GM23338 (cell line): Measurements from ENCODE around the gene CSRNP3. TPM values are rescaled to one million over a fixed set of nuclear protein-coding genes. Genes with fewer than 3 reads are reported as not detected.

Experiments used
- ATAC-seq: fragments of 200-7000 bp; cut with Tn5 transposase; 3 replicates; pipeline ENCODE4 v1.9.1; 2020
- DNase-seq: peaks from one replicate; pipeline ENCODE4 v3.0.0-alpha.2; 2015; ENCODE audit warnings: low spot score
- H2AFZ ChIP-seq: fragments of 200-600 bp; sonication (generic); 2 replicates; pipeline ENCODE4 v1.8.0; 2016; ENCODE audit warnings: antibody characterized with exemption, mild to moderate bottlenecking, moderate library complexity
- H3F3A ChIP-seq: fragments of 200-600 bp; sonication (generic); replicated peaks from 2 replicates; pipeline ENCODE4 v1.8.0; 2017; ENCODE audit warnings: antibody characterized with exemption, mixed run types, low read depth
- H3K27ac ChIP-seq: fragments of 200-600 bp; sonication (generic); 2 replicates; pipeline ENCODE4 v1.6.1; 2016; ENCODE audit warnings: low read depth
- H3K27me3 ChIP-seq: fragments of 200-600 bp; sonication (generic); 2 replicates; pipeline ENCODE4 v1.8.0; 2016; ENCODE audit warnings: mild to moderate bottlenecking, mixed run types, moderate library complexity; ENCODE audit not compliant: insufficient read depth
- H3K36me3 ChIP-seq: fragments of 200-600 bp; sonication (generic); 2 replicates; pipeline ENCODE4 v1.8.0; 2016; ENCODE audit warnings: mild to moderate bottlenecking; ENCODE audit not compliant: insufficient read depth
- H3K4me1 ChIP-seq: fragments of 200-600 bp; sonication (generic); 2 replicates; pipeline ENCODE4 v1.8.0; 2016; ENCODE audit warnings: mild to moderate bottlenecking, moderate library complexity; ENCODE audit not compliant: insufficient read depth
- H3K4me2 ChIP-seq: fragments of 200-600 bp; sonication (generic); 2 replicates; pipeline ENCODE4 v1.7.1; 2017; ENCODE audit warnings: mixed run types
- H3K4me3 ChIP-seq: fragments of 200-600 bp; sonication (generic); 2 replicates; pipeline ENCODE4 v1.6.1; 2016; ENCODE audit warnings: mixed run types
- H3K79me2 ChIP-seq: fragments of 200-600 bp; sonication (generic); replicated peaks from 2 replicates; pipeline ENCODE4 v1.8.0; 2017; ENCODE audit warnings: mild to moderate bottlenecking; ENCODE audit not compliant: insufficient read depth
- H3K9me2 ChIP-seq: fragments of 200-600 bp; sonication (generic); 2 replicates; pipeline ENCODE4 v1.8.0; 2017; ENCODE audit not compliant: insufficient read depth
- H4K20me1 ChIP-seq: fragments of 200-600 bp; sonication (generic); replicated peaks from 2 replicates; pipeline ENCODE4 v1.8.0; 2017; ENCODE audit warnings: mild to moderate bottlenecking; ENCODE audit not compliant: insufficient read depth
- H3K27ac Mint-ChIP-seq: 2 replicates; pipeline ENCODE4 v1.8.0; 2020; ENCODE audit warnings: inconsistent platforms, mild to moderate bottlenecking, moderate library complexity, mixed read lengths
- H3K27me3 Mint-ChIP-seq: 3 replicates; pipeline ENCODE4 v1.8.0; 2022; ENCODE audit warnings: low read depth, mild to moderate bottlenecking, moderate library complexity, mixed read lengths, inconsistent platforms; ENCODE audit not compliant: insufficient read depth, poor library complexity
- H3K36me3 Mint-ChIP-seq: 3 replicates; pipeline ENCODE4 v1.8.0; 2021; ENCODE audit warnings: low read depth, mild to moderate bottlenecking, inconsistent platforms, moderate library complexity, mixed read lengths
- H3K4me1 Mint-ChIP-seq: 3 replicates; pipeline ENCODE4 v1.8.0; 2020; ENCODE audit warnings: mild to moderate bottlenecking, inconsistent platforms, mixed read lengths
- H3K4me3 Mint-ChIP-seq: 3 replicates; pipeline ENCODE4 v1.8.0; 2021; ENCODE audit warnings: moderate library complexity, mild to moderate bottlenecking, inconsistent platforms, mixed read lengths
- H3K9me3 Mint-ChIP-seq: 3 replicates; pipeline ENCODE4 v1.8.0; 2020; ENCODE audit warnings: moderate library complexity, mild to moderate bottlenecking, inconsistent platforms, mixed read lengths
- CREB1 ChIP-seq: fragments of 250-450 bp; sonication (Bioruptor Pico); IDR thresholded peaks from 2 replicates; pipeline ENCODE4 v1.5.0; 2020; ENCODE audit warnings: low read depth, mild to moderate bottlenecking, moderate library complexity
- ETS1 ChIP-seq: IDR thresholded peaks from 2 replicates; pipeline ENCODE4 v1.6.1; 2016; ENCODE audit warnings: antibody characterized with exemption
- EZH2 ChIP-seq: fragments of 200-600 bp; sonication (generic); IDR thresholded peaks from one replicate; pipeline ENCODE4 v1.8.0; 2017; ENCODE audit warnings: antibody characterized with exemption, mild to moderate bottlenecking, low read depth; ENCODE audit not compliant: unreplicated experiment
- EZH2phosphoT487 ChIP-seq: fragments of 200-600 bp; sonication (generic); IDR thresholded peaks from one replicate; pipeline ENCODE4 v1.8.1; 2018; ENCODE audit warnings: antibody characterized with exemption; ENCODE audit not compliant: unreplicated experiment
- NANOG ChIP-seq: IDR thresholded peaks from 2 replicates; pipeline ENCODE4 v1.6.1; 2016; ENCODE audit warnings: antibody characterized with exemption, borderline replicate concordance
- POLR2AphosphoS5 ChIP-seq: IDR thresholded peaks from 2 replicates; pipeline ENCODE4 v1.6.1; 2016; ENCODE audit warnings: antibody characterized with exemption, low read depth
- STAT1 ChIP-seq: IDR thresholded peaks from one replicate; pipeline ENCODE4 v1.6.1; 2016; ENCODE audit warnings: antibody characterized with exemption; ENCODE audit not compliant: unreplicated experiment
- ZNF114 ChIP-seq: fragments of 250-450 bp; sonication (Bioruptor Pico); IDR thresholded peaks from 2 replicates; pipeline ENCODE4 v1.5.0; 2020; ENCODE audit warnings: mild to moderate bottlenecking, moderate library complexity
- ZNF331 ChIP-seq: fragments of 250-450 bp; sonication (Bioruptor Pico); IDR thresholded peaks from 2 replicates; pipeline ENCODE4 v1.5.0; 2020; ENCODE audit warnings: low read depth, mild to moderate bottlenecking, moderate library complexity
- polyA plus RNA-seq: library from polyadenylated mRNA; unstranded; fragments of >200 nt; fragmentation: Nextera tagmentation; extraction: Ambion mirVana; gene quantifications from 2 replicates; pipeline ENCODE4 v1.2.1, GENCODE V29; 2016
- total RNA-seq: library from RNA; depleted of rRNA; stranded (reverse); fragments of >200 nt; shearing (Covaris generic); gene quantifications from 2 replicates; pipeline ENCODE4 v1.2.3, GENCODE V29; 2014
- TF ChIP-seq, protein P1 (sequence below): IDR thresholded peaks from one replicate; pipeline ENCODE4 v1.6.1; 2018; ENCODE audit warnings: antibody characterized with exemption; ENCODE audit not compliant: unreplicated experiment
- TF ChIP-seq, protein P2 (sequence below), 2 experiments: fragments of 200-600 bp in 1 of 2; sonication (generic) in 1 of 2; conservative IDR thresholded peaks; 2 replicates each; pipeline versions ENCODE4 v1.5.1 to v1.6.1; 2016 to 2017; ENCODE audit warnings: antibody characterized with exemption in 2 of 2, low read depth in 2 of 2, mild to moderate bottlenecking in 2 of 2, moderate library complexity in 1 of 2

CSRNP3 gene
- total and polyA plus RNA-seq, 2 experiments from 2014 or later, result 3.8 to 6.8 TPM

DNA sequence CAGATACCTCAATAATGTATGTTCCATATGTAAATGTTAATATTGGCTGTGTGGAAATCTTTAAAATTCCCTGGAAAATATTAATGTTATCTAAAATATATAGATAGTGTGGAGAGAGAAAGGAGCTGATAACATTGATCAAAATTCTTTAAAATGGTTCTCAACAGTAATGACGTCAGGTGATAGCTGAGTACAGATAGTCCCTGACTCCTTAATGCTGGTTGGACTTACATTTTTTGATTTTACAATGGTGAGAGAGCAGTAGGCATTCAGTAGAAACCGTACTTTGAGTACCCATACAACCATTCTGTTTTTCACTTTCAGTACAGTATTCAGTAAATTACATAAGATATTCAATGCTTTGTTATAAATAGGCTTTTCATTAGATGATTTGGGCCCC, 177.9 kb downstream of the CSRNP3 start (continued):
- TF ChIP-seq ETS1, result no peak
- no peak for TF ChIP-seq NANOG
- TF ChIP-seq EZH2, result no peak
- TF ChIP-seq ZNF331 (CRISPR knock-in tag), result no peak
- no peak for TF ChIP-seq POLR2AphosphoS5
- no peak for TF ChIP-seq STAT1
- TF ChIP-seq, protein P1, sequence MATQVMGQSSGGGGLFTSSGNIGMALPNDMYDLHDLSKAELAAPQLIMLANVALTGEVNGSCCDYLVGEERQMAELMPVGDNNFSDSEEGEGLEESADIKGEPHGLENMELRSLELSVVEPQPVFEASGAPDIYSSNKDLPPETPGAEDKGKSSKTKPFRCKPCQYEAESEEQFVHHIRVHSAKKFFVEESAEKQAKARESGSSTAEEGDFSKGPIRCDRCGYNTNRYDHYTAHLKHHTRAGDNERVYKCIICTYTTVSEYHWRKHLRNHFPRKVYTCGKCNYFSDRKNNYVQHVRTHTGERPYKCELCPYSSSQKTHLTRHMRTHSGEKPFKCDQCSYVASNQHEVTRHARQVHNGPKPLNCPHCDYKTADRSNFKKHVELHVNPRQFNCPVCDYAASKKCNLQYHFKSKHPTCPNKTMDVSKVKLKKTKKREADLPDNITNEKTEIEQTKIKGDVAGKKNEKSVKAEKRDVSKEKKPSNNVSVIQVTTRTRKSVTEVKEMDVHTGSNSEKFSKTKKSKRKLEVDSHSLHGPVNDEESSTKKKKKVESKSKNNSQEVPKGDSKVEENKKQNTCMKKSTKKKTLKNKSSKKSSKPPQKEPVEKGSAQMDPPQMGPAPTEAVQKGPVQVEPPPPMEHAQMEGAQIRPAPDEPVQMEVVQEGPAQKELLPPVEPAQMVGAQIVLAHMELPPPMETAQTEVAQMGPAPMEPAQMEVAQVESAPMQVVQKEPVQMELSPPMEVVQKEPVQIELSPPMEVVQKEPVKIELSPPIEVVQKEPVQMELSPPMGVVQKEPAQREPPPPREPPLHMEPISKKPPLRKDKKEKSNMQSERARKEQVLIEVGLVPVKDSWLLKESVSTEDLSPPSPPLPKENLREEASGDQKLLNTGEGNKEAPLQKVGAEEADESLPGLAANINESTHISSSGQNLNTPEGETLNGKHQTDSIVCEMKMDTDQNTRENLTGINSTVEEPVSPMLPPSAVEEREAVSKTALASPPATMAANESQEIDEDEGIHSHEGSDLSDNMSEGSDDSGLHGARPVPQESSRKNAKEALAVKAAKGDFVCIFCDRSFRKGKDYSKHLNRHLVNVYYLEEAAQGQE, result no peak
- no peak for TF ChIP-seq EZH2phosphoT487

GRCh38 chr2:165648801-165649200, 179.3 kb downstream of the CSRNP3 start:
- no peak overlapping the region for H3K4me3 ChIP-seq
- peaks cover 6% of the 10 kb centered on the region; the same call in 1 of the 2 replicates for H3K4me1 ChIP-seq
- ATAC-seq (no peak; the same call in 2 of the 3 replicates), DNase-seq (no peak)
- H3K36me3 Mint-ChIP-seq, result no peaks in the 10 kb centered on the region
- no peak overlapping the region for H3K4me3 Mint-ChIP-seq
- no peaks in the 10 kb centered on the region for H3K27me3 ChIP-seq
- no peaks in the 10 kb centered on the region for H3K9me2 ChIP-seq
- H3K27me3 Mint-ChIP-seq, result no peaks in the 10 kb centered on the region
- no peaks in the 10 kb centered on the region for H4K20me1 ChIP-seq
- no peaks in the 10 kb centered on the region for H3K9me3 Mint-ChIP-seq
- no peaks in the 10 kb centered on the region for H3F3A ChIP-seq
- H3K4me1 Mint-ChIP-seq, result peaks cover 12% of the 10 kb centered on the region; the same call in 2 of the 3 replicates
- H3K4me2 ChIP-seq, result no peak overlapping the region
- H3K27ac Mint-ChIP-seq, result no peak overlapping the region
- H3K36me3 ChIP-seq, result no peaks in the 10 kb centered on the region
- no peak overlapping the region for H3K27ac ChIP-seq
- no peak overlapping the region for H2AFZ ChIP-seq
- H3K79me2 ChIP-seq, result no peaks in the 10 kb centered on the region
- TF ChIP-seq, protein P2, sequence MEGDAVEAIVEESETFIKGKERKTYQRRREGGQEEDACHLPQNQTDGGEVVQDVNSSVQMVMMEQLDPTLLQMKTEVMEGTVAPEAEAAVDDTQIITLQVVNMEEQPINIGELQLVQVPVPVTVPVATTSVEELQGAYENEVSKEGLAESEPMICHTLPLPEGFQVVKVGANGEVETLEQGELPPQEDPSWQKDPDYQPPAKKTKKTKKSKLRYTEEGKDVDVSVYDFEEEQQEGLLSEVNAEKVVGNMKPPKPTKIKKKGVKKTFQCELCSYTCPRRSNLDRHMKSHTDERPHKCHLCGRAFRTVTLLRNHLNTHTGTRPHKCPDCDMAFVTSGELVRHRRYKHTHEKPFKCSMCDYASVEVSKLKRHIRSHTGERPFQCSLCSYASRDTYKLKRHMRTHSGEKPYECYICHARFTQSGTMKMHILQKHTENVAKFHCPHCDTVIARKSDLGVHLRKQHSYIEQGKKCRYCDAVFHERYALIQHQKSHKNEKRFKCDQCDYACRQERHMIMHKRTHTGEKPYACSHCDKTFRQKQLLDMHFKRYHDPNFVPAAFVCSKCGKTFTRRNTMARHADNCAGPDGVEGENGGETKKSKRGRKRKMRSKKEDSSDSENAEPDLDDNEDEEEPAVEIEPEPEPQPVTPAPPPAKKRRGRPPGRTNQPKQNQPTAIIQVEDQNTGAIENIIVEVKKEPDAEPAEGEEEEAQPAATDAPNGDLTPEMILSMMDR (conservative IDR thresholded peaks at IDR 0.05; ENCODE audit: low read depth in 2 of 2), result no peak
- TF ChIP-seq NANOG (no peak), POLR2AphosphoS5 (no peak), ZNF114 (CRISPR knock-in tag) (no peak), CREB1 (CRISPR knock-in tag) (no peak), ZNF331 (CRISPR knock-in tag) (no peak), STAT1 (no peak), ETS1 (no peak), EZH2phosphoT487 (no peak)
- TF ChIP-seq, protein P1, result no peak
